Kidney capillary endothelial cell (primary cell): ENCODE measurements around the gene PALLD.

ENCODE experiments used
- DNase-seq: peaks from one replicate; pipeline ENCODE4 v3.0.0-alpha.2; 2018; ENCODE audit warnings: low spot score

PALLD gene

DNA sequence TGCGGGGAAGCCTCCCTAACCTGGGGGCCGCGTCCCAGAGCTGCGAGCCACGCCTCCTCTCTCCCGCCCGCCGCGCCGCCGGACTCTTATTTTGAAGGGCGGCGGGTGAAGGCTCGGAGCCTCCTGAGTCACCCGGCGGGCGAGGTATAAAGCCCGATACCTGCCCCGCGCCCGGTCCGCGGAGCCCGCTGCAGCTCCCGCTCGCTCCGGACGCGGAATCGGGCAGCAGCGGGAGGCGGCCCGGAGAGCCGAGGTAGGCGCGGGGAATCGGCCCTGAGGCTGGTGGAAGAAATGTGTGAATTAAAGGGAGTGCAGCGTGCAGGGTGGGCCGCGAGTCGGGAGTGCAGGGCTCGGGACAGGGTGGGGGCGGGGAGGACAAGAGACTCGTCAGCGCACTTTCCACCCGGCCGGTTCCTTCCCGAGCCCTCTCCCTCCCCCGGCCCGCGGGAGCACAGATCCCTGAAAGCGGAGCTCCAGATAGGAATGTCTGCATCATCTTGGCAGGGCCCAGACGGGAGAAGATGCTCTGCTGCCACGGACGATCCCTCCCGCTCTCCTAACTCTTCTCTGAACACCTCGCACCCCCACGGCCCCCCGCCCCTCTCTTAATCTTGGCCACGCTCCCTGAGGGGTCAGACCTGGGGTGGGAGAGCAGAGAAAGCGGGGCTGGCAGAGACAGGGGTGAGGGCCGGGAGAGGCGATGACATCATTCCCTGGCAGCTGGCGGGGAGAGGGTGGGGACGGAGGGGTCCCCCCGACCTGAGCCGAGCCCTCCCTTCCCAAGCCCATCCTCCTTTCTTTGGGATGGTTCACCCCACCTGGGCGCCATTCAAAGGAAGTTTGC lies 335.3 kb downstream of the PALLD start:
- peak; percentile 19 for DNase-seq

DNA sequence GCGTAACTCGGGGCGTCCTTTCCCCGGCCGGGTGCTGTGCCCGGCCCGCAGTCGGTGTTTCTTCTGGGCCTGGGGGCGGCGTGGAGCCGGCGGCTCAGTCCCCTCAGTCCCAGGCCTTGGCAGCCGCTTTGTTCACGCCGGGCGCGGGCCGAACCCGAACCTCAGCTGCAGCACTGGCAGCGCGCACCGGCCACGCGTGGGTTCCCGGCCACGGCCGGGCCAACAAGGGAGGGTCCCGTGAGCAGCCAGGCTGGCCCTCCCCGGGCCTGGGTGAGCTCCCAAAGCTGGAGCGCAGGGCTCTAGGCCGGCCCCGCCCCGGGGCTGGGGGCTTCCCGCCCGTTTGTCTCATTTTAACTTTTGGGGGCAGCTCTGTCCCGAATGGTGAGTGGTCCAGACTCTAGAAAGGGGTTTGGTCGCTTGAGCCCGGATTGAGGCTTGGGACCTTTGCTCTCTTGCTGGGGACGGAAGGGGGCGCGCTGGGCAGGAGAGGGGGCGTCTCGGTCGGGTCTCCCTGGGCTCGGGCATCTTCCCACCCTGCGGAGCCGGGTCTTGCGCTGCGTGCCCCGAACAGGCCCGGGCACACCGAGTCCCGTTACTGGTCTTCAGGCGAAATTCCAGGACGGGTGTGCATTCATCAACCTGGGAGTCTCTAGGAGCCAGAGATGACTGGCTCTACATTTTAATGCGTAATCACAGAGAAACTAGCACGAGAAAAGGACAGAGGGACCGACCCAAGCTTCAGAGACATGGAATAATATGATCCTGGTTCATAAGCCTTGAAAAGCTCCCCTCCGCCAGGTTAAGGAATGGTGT lies 336.1 kb downstream of the PALLD start:
- no peak for DNase-seq

DNA sequence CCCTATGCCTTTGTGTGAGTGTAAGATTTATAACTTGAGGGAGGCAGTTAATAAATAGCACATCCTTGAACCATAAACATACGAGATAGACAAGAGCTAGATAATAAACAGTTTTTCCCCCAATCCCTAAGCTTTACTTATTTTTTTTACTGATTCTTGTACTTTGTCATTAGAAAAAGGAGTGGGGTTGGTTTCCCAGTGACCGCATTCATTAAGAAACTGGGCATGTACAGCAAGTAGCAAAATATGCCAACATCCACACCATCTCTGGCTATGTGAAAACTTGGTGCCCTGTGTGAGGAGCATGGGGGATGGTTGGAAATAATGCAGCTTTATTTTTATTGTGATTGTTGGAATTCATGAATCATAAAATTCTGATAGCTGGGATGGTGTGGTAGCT lies 337.0 kb downstream of the PALLD start:
- DNase-seq, result no peak

DNA sequence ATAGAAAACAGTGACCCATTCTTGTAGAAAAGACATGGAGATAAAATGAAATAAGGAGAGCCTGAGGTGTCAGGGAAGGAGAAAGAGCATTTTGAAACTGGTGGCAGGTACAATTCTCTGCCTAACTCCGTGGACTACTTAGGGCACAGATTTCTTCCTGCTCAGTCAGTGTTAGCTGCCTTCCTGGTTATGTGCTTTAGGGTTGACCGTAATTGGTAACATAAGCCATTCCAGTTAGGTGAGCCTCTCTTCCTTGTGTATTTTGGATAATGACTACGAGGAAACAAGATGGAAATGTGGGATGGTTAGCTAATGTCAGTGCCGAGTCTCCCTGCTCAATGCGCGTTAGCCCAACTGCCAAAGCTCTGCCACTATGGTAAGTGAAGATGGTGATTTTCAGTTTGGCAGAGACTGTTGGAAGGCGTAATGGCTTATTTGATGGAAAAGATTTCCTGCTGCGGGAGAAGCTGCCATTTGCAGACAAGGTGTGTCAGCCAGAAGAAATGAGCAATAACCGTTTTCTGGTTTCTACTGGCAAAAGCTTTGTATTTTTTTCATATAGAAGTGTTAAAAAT lies 339.1 kb downstream of the PALLD start:
- no peak for DNase-seq

DNA sequence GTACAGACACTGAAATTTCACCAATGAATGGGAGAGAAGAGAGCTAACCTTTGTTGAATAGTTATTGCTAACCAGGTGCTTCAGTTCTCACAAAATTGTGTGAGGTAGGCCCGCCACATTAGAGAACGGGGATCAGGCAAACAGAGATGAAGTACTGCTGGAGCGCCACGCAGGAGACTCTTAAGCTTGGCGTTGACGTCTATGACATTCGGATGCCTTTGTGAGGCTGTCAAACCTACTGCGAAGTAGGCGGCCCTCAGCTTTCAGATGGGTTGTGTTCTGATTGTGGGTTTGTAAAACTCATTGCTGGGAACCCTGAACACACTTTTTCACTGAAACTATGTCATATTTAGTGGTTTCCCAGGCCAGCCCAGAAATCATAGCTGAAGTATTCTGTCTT lies 339.6 kb downstream of the PALLD start:
- no peak for DNase-seq

DNA sequence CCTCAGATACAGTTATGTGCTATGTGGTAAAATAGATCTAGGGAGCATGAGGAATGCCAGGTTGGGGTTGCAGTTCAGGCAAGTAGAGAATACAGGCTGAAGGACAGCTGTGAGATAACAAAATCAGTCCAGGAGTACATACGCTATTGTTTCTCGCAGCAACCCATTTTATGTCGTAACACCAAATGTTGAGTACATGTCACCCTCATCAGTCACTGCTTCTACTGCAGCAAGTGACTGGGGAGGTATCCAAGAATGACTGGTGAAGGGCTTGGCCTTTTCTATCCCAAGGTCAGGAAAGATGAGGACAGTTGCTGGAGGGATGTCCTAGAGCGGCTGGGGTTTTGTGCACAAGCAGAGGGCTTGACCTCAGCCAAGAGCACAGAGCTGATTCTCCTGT lies 341.1 kb downstream of the PALLD start:
- DNase-seq, result no peak

DNA sequence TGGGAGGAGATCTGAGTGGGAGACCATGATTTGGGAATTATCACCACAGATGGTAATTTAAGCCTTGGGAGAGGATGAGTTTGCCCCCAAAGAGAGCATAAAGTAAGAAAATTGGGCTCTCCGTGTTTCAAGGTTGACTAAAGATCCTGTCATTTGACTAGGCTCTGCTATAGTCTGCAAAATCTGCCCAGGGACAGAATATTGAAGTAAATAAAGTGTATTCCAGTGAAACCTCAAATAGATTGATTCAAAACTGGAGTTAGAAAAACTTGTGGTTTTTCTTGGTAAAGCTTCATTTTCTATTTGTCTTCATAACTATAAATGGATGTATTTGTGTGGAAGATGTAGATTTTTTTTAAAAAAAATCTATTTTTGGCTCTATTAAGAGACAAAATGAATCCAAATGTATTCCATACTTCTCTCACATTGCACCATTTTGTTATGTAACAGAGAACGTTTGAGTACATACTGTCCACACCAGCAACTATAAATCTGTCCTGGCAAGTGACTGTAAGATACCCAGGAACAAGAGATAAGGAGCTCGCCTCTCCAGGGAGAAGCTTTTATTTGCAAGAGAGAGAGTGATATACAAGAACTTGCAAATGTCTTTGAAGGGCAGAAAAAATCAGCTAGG lies 343.0 kb downstream of the PALLD start:
- no peak for DNase-seq

DNA sequence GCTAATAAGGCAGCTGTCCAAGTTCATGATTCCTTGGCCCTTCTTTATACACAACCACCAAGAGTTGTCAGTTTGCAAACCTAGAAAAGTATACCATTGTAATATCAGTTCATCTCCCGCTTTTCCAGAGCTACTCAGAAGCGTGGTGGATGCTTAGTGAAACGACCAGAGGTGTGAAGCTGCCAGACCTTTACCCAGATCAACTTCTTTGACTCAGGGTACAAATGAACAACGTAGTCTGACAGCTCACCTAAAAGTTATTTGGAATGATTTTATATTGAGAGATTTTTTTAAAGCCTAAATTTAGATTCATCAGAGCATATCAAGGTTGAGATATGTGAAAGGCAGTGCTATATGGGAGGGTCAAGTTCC lies 343.5 kb downstream of the PALLD start:
- DNase-seq, result no peak

DNA sequence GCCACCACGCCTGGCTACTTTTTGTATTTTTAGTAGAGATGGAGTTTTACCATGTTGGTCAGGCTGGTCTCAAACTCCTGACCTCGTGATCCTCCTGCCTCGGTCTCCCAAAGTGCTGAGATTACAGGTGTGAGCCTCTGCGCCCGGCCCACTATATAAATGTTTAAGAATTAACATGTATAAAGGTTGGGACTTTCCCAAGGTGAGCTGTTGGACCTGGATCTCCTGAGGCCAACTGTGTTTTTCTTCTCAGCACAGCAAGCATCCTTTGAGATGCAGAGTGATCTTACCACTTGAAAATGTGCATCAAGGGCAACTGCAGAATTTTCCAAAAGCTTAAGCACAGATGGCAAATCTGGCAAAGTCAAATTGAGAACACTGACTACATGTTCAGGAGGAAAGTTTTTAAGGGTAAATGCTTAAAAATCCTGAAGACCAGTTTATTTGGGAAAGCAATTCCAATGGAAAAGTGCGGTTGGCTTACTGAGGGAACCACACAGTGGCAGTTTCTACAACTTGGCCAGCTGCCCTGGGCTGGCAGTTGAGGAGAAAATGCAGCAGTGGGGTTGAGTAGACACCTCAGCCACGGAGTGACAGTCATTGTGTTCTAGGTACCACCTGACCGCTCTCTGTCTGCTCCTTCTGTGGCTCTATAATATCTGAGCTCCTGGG lies 344.3 kb downstream of the PALLD start:
- DNase-seq, result no peak

DNA sequence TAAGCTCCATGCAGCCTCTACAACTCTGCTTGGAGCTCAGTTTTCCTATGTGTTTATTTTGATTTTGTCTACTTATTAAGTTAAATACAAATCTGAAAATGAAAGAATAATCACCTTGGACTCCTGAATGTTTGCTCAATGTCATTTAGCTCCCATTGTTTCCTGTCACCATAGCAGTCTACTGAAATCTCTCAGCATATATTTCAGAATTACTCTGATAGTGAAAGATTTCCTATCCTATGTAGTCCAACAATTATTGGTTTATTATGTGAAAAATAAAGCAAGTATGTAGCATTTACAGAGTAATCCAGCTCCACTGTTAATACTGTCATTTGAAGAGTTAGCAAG lies 344.8 kb downstream of the PALLD start:
- DNase-seq, result no peak

DNA sequence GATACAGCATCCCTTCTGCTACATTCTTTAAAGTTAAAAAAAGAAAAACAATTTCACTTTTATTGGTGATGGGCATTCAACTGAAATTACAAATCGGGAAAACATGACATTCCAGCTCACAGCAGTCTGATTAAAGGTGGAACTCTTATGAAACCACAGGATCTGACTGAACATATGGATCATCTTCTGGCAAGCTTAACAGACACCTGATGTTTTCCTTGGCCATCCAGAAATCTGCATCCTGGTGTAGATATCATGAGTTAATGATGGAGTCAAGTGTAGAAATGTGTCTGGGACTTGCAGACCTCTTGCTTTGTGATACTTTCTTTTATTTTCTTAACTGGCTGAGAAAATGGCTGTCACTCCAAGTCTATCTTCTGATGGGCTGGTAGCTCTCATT lies 345.3 kb downstream of the PALLD start:
- no peak for DNase-seq

DNA sequence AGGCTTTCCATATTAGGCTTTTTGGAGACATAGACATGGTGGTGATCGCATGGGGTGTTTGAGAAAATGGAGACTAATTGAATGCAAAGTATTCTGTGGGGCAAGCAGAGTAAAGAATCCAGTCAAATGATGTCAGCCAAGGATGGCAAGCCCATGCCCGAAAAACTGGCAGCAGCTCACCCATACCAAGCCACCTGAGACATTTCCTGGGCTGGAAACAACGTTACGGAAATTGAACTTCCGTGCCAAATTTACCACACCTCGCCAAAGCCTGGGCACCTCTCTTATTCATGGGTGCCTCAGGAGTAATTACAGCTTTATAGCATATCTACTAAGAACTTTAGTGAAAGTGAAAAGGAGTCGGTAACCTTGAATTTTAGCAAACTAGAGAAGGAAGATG lies 346.8 kb downstream of the PALLD start:
- no peak for DNase-seq

DNA sequence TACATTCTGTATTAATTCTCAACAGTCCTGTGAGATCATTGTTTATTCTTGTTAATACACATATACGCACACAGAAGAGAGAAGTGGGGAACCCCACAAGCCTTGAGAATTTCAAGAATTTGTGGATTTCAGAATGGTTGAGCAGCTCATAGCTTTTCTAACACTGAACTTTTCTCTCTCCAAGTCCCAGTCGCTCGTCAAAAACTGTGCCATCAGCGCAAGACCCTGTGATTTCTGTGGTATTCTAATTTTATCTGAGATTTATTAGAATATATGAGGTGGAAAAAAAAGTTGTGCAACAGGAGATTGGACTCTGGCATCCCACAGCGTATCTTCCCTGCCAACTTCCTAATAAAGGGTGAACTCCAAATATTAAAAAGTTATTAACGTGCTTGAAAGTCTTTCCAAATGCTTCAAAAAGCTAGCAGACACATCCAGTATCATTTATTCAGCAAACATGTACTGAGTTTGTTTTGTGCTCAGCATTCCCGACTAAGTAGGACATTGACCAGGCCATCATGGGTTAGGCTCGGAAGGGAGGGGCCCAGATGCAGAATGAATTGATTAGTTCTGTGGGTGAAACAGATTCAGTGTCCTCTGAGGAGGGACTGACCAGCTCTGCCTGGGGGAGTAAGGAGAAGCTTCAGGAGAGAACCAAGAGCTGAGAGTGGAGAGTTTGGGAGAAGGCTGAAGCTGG lies 347.6 kb downstream of the PALLD start:
- no peak for DNase-seq

DNA sequence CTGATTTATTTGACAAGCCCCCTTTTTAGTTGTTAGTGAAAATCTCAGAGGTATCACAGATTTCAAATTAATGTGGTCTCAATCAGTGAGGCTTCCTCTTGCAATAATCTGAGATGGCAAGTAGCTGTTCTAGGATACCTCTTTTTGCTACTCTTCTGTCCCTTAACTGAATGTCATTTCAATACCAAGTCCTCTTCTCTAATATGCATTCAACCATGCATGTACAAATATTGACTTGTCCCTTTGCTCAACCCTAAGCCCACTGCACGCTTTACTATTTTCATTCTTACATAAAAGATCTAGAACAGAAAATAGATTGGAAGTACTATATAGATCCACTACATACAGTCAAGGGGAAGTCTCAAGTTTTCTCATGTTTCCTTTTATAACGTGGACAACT lies 349.0 kb downstream of the PALLD start:
- no peak for DNase-seq

DNA sequence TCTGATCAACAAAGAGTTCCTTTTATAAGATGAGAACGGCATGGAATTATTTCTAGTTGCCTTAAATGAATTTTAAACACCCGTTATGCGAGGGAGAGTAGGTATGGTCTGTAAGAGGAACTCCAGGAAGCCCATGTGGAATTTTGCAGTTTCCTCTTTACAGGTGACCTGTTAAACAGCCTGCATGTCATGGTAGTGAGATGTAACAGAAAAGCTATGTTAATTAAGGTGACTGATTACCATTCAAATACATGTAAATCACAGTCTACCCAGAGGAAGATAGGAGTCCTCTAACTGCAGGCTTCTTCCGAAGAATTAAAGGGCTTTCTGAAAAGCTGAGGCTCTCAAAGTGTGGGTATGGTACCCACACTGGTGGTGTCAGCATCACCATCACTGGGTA lies 349.6 kb downstream of the PALLD start:
- no peak for DNase-seq

DNA sequence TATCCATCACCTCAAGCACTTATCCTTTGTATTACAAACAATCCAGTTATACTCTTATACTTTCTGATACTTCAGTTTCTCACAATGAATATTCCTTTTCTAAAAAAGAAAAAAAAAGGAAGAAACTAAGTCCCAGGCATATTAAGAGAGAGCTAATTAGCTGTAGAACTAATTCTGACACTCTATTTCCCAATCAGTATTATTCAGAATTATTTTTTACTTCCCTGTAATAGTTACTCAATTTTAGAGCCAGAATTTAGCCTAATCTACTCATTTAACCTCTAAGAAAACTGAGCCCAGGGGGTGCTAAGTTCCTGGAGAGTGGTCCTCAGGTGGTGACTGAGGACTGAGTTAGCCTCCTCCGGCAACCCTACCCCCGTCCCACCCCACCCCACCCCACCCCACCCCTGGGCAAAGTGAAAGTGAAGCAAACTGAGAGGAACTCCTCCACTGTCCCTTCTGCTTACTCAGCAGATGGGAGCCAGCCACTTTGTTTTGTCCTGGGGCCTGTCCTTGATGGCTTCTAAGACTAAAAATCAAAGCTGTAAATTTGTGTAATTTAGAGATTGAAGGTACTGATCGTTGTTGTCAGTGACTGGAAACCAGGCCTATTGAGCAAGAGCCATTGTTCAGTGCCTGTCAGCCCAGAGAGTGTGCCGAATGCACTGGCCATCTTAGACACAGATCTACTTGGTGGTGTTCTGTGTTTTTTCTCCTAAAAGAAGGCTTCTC lies 351.1 kb downstream of the PALLD start:
- DNase-seq, result no peak

DNA sequence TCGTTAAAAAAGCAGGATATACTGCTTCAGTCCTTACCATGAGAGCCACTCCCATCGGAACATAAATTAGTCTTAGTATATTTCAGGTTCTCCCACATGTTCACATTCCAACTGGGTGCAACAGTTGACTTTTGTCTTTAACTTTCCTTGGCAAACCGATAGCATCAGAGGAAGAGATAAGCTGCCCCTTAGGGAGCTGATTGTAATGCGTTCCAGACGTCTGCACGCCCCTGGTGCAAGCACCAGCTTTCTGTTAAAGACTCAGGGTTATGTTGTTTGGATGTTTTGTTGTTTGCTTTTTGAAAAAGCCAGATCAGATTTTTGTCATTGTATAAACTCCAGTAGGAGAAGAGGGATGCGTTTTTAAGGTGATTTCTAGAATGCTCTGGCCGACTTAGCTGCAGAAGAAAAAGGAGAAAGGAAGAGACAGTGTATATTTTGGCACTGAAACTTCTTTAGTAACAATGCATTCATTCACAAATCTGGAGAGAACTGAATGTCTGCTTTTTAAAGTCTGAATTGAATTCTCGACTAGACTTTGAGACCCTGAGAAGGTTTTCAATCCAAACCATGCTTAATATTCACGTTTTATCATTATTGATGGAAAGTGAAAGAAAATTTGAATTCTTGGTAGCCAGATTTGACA lies 352.3 kb downstream of the PALLD start:
- no peak for DNase-seq

DNA sequence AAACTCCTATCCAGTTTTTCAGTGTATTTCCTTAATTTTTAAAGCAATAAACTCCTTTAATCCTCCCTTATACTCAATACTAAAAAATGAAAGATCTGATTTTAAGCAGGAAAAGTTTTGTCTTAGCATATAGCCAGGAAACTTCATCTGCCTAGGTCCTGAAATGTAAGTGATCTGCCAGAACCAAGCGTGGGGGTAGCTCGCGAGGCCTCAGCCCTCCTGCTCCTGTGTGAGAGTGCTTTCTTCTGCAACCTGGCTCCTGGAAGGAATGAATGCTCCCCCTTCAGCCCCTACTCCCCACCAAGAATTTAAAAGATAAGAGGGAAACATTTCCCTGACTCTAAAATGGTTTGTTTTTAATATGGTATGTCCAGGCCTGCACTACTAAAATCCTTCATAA lies 353.1 kb downstream of the PALLD start:
- no peak for DNase-seq

DNA sequence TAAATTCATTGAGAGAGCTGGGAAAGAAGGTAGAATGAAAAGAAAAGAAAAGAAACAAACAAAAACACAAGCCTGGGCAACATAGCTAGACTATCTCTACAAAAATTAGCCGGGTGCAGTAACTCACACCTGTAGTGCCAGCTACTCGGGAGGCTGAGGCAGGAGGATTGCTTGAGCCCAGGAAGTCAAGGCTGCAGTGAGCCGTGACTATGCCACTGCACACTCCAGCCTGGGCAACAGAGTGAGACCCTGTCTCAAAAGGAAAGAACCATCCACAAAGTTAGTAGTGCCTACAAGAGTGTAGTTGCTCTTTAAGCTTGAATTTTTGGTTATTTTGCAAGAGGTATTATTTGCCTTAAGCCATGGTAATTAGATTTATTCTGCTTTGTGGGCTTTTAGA lies 355.5 kb downstream of the PALLD start:
- DNase-seq, result no peak

DNA sequence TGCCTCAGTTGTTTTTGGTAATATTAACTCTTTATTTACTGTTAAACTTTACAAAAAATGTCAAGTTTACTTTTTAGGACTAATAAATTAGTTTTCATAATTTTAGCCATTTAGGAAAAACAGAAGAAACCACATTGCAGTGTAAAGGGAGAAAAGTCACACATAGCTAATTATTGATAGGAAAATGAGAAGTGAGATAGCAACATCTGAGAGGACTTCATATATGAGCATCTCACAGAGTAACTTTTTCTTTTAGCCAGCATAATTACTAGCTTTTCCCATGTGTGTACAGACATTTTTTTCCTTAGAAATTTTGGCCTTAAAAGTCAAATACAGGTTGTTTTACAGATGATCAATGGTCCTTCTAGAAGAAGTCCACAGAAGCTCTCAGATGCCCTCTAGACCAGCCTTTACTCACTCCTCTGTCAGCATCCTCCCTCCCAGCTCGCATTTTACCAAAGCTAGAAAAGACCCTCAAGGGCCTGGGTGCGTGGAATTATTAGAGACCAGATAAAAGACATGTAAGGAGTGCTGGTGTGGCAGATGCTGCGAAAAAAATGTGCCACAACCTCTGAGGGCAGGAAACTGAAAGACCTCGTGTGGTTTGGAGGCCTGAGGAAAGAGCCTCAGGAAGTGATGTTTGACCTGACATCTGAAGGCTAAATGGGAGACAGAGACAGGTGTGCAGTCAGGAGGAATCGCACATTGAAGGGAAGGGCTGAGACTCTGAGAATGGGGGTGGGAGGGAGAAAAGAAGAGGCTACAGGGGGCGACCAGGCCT lies 356.3 kb downstream of the PALLD start:
- DNase-seq, result no peak
